Measurements from ENCODE around the gene C1QTNF7. TPM values are rescaled to one million over a fixed set of nuclear protein-coding genes. Genes with fewer than 3 reads are reported as not detected.

C1QTNF7 gene, protein sequence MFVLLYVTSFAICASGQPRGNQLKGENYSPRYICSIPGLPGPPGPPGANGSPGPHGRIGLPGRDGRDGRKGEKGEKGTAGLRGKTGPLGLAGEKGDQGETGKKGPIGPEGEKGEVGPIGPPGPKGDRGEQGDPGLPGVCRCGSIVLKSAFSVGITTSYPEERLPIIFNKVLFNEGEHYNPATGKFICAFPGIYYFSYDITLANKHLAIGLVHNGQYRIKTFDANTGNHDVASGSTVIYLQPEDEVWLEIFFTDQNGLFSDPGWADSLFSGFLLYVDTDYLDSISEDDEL
- total RNA-seq = 2.8 TPM

- no peak for DNase-seq
These were observed at the start of gene C1QTNF7 for GRCh38 chr4:15427701-15428100. Gene C1QTNF7 (plus strand): TSS chr4:15428033. CDS start chr4:15435744, 7,711 bp downstream.

GRCh38 chr4:15378062-15378461 is 49.8 kb upstream of the C1QTNF7 start:
- DNase-seq = no peak

- DNase-seq = no peak
These were observed 49.3 kb upstream of the C1QTNF7 start for GRCh38 chr4:15378493-15378892.

GRCh38 chr4:15381806-15382338 is 46.0 kb upstream of the C1QTNF7 start:
- no peak for DNase-seq

- DNase-seq = no peak
These were observed 45.1 kb upstream of the C1QTNF7 start for GRCh38 chr4:15382669-15383273.

DNA sequence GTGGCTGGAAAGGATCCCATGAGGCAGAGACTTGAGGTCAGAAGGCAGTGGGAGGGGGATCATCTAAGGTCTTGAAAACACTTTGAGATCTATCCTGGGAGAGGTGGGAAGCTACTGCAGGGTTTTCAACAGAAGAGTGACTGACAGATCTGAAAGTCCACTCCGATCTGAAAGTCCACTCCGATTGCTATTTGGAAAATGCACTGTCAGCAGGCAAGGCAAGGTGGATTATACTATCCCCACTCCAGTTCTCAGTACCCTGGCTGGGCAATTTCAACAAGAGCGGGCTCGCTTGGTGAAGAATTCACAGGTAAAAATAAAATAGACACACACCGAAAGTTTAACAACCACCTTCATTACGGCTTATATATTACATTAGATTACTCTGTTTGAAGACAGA is 42.3 kb upstream of the C1QTNF7 start:
- DNase-seq = no peak

- DNase-seq = no peak
These were observed 41.9 kb upstream of the C1QTNF7 start for GRCh38 chr4:15385928-15386327.

GRCh38 chr4:15390494-15390893 is 37.3 kb upstream of the C1QTNF7 start:
- DNase-seq = no peak

GRCh38 chr4:15392053-15392805 is 35.6 kb upstream of the C1QTNF7 start:
- DNase-seq = no peak

DNA sequence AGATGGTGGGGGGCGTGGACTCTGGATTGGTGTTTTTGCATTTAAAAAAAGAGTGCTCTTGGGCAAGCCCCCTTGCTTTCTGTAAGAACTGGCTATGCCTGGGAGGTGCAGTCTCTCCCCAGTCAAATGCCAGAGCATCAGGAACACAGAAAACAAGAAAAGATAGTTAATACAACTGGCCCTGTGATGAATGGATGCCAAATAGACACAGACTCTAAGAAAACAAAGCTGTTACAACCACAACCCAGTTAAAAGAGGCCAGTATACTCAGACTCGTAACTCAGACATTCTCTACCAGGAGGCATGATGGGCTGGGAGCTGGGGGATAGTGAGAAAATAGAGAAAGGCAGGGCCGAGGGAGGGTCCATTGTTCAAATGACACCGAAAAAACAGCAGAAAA is 32.5 kb upstream of the C1QTNF7 start:
- DNase-seq = no peak

DNA sequence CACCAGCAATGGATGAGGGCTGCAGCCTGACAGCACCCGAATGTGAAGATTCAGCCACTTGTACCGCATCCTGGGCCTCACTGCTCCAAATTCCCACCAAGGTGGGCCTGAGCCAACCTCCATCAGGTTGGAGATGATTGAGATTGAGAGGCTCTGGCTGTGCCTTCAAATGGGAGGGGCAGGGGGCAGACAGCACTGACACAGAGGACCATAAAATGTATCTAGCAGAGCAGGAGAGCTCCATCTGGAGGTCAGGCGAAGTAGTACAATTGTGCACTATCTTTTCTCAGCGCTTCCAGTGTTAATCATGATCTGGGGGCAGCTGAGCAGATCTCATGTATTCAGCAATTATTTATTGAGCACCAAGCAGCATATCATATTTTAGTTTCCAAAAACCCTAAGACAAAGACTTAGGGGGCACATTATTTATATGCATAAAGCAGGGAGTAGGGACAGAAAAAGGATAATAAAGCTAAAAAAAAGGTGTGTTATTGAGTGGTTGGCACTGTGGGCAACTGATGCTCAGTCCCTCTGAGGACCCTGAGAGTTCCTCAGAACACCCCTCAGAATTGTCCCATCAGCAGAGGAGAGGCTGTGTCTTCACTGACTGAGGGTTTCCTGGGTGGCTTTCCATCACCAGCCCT is 31.6 kb upstream of the C1QTNF7 start:
- DNase-seq = no peak

DNA sequence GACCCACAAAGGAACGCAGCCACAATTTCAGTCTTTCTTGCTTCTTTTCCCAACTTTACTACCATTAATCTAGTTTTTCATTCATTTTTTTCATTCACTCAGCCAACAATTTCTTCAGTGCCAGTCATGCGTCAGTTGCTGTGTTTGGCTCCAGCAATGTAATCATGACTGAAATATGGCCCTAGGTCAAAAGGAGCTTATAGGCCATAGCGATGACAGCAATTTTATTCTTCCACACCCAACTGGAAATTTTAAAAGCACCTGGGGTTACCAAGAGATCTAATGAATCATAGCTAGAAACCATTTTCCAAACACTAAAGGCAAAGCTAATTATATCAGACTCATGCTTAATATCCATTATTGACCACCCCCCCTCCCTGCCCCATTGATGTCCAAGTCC is 29.8 kb upstream of the C1QTNF7 start:
- no peak for DNase-seq

- no peak for DNase-seq
These were observed 29.1 kb upstream of the C1QTNF7 start for GRCh38 chr4:15398732-15399131.

GRCh38 chr4:15400226-15400625 is 27.6 kb upstream of the C1QTNF7 start:
- DNase-seq = no peak

- DNase-seq = no peak
These were observed 26.7 kb upstream of the C1QTNF7 start for GRCh38 chr4:15400981-15401671.

GRCh38 chr4:15402146-15402545 is 25.7 kb upstream of the C1QTNF7 start:
- no peak for DNase-seq

DNA sequence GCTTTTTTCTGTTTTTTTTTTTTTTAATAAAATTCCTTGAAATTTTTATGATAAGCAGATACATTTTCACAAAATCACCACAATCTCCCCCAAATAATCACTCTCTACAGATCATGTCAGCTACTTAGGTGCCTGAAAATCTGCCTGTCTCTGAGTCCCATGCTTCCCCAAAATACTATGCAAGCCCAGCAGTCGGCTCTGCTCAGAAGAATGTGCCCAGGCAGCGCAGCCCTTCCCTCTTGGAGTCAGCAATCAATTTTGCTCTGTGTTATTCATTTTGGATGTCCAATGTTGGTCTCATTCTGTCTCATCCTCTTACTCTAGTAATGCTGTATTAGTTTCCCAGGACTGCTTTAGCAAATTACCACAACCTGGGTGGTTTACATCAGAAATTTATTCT is 24.9 kb upstream of the C1QTNF7 start:
- DNase-seq = no peak

DNA sequence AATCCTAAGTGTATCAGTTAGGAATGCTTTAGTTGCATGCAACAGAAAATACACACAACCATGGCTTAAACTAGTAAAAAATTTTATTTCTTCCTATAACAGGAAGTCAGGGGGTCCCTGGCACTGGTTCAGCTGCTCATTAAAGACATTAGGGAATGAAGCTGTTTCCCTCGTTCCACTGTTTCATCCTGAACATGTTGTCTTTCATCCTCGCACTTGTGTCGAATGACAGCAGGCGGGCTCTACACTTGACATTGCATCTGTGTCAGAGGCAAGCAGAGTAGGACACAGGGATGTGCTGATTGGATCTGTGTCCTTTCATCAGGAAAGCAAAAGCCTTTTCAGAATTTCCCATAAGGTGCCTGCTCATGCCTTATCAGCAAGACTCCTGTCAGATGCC is 22.8 kb upstream of the C1QTNF7 start:
- no peak for DNase-seq

DNA sequence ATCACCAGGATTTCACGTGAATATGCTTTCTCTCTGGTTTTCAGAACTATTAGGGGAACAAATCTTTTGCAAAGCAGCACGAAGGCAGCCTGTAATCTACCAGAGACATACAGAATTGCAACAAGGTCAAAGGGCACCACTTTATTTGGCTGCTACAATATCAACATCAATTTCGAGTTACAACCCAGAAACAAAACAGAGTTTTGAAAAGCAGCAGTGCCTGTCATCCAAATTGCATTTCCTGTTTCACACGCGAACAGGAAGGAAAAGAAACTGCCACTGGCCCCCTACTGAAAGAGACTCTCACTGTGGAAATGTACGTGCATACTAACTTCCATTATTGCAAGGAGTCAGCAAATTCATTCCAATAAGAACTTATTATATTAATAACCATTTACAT is 17.1 kb upstream of the C1QTNF7 start:
- no peak for DNase-seq

- DNase-seq = no peak
These were observed 15.4 kb upstream of the C1QTNF7 start for GRCh38 chr4:15412461-15412860.

GRCh38 chr4:15413010-15413622 is 14.7 kb upstream of the C1QTNF7 start:
- DNase-seq = no peak

DNA sequence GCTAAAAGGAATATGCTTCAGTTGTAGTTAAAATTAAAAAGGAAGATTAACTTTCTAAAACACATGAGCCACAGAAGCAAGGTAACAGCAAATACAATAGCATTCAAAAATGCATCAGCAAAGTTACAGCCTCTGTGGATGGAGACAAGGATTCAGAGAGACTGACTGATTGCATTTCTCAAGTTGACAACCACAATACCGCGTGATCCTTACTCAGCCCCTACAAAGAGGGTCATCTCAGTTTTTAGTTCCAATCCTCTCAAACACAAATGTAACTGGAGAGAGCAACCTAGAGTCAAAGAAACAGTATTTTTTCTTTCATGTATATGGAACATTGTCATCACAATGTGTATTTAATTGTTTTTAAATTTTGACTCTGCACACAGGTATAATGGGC is 14.2 kb upstream of the C1QTNF7 start:
- DNase-seq = no peak

Data from occipital lobe (tissue), 2 donors.